HepG2 (cell line): ENCODE measurements around the gene LHFPL6.

Source experiments
- CTCF ChIP-seq: sonication (generic); formaldehyde crosslinking; IDR thresholded peaks from 2 replicates; pipeline ENCODE4 v1.5.0; 2020; ENCODE audit warnings: mild to moderate bottlenecking, missing genetic modification reagents, moderate library complexity
- EP300 ChIP-seq, 3 experiments: sonication (generic) in 1 of 3; formaldehyde crosslinking in 1 of 3; IDR thresholded peaks; 2 replicates each; pipeline versions ENCODE4 v1.5.1 to v1.6.1; 2011 to 2020; ENCODE audit warnings: low read depth in 2 of 3, low read length in 2 of 3, borderline replicate concordance in 1 of 3, improper control_type of control experiment in 1 of 3, mild to moderate bottlenecking in 1 of 3, missing genetic modification reagents in 1 of 3, moderate library complexity in 1 of 3
- MXI1 ChIP-seq: IDR thresholded peaks from 3 replicates; pipeline ENCODE4 v1.6.1; 2012; ENCODE audit warnings: low read depth, low read length, inconsistent platforms, borderline replicate concordance
- POLR2G ChIP-seq: fragments of 200-400 bp; formaldehyde crosslinking; IDR thresholded peaks from 2 replicates; pipeline ENCODE4 v1.6.1; 2018; ENCODE audit warnings: mild to moderate bottlenecking, low read depth, low read length, moderate library complexity
- SP1 ChIP-seq, 2 experiments: fragments of 450-650 bp in 1 of 2; sonication (generic) in 1 of 2; formaldehyde crosslinking in 1 of 2; IDR thresholded peaks; 2 replicates each; pipeline versions ENCODE4 v1.4.0 to v1.6.1; 2016 to 2020; ENCODE audit warnings: missing genetic modification reagents in 1 of 2
- ZNF362 ChIP-seq: sonication (generic); formaldehyde crosslinking; IDR thresholded peaks from 2 replicates; pipeline ENCODE4 v1.4.0; 2020; ENCODE audit warnings: missing genetic modification reagents, mild to moderate bottlenecking, borderline replicate concordance
- ZNF639 ChIP-seq: conservative IDR thresholded peaks from 2 replicates; pipeline ENCODE4 v1.6.1; 2018; ENCODE audit warnings: missing genetic modification reagents

GRCh38 chr13:39557285-39557955 is 45.6 kb downstream of the LHFPL6 start:
- TF ChIP-seq EP300 (IDR thresholded peaks at IDR 0.05; ENCODE audit: low read depth in 2 of 2, low read length in 2 of 2) (no peak), EP300 (CRISPR knock-in tag; IDR thresholded peaks at IDR 0.05; ENCODE audit: borderline replicate concordance) (no peak), ZNF639 (no peak), ZNF362 (CRISPR knock-in tag) (no peak), SP1 (IDR thresholded peaks at IDR 0.05) (no peak), SP1 (CRISPR knock-in tag; IDR thresholded peaks at IDR 0.05) (no peak), POLR2G (no peak), MXI1 (no peak), CTCF (CRISPR knock-in tag) (no peak)
